Articular chondrocyte of knee joint (primary cell): Measurements from ENCODE around the gene TTC14. TPM values are rescaled to one million over a fixed set of nuclear protein-coding genes. Genes with fewer than 3 reads are reported as not detected.

Experiments
- small RNA-seq: library from RNA; depleted of rRNA; stranded (forward); fragments of <200 nt; gene quantifications from one replicate; pipeline ENCODE3, GENCODE V24; 2012
- total RNA-seq: library from RNA; depleted of rRNA; stranded (reverse); fragments of >200 nt; gene quantifications from 2 replicates; pipeline ENCODE4 v1.2.3, GENCODE V29; 2012

The TTC14 gene
- total RNA-seq: 46.6 and 47.2 TPM in 2 replicates

GRCh38 chr3:180601688-180602666, at the start of gene TTC14:
TSS of gene TTC14 (plus strand) at chr3:180602163. CDS start at chr3:180602262, 99 bp downstream.

Small RNAs within 50 kb of the gene (small RNA-seq; reads per million reads assigned to genes)
- not detected for gene AC068298.1
- gene RNU6-486P: not detected

Other genes with a start within 250 kb of the TTC14 start
- 0.13 TPM in 1 of 2 replicates, not detected in the other for gene CCDC39, start 77.3 kb downstream of the TTC14 start, total RNA-seq